Testis (tissue), 2 donors: Measurements from ENCODE around the gene LRRC7.

Source experiments
- POLR2A ChIP-seq: fragments of 450-650 bp; IDR thresholded peaks from one replicate; pipeline ENCODE4 v1.6.1; 2017; ENCODE audit warnings: antibody characterized with exemption, mild to moderate bottlenecking, moderate library complexity
- TF ChIP-seq, protein P1 (sequence below), 3 experiments: fragments of 450-650 bp in 2 of 3; fragments of 200-600 bp in 1 of 3; sonication (generic) in 1 of 3; IDR thresholded peaks; one replicate each; pipeline ENCODE4 v1.5.1; 2016 to 2019; ENCODE audit warnings: antibody characterized with exemption in 3 of 3, mild to moderate bottlenecking in 2 of 3, moderate library complexity in 1 of 3

DNA sequence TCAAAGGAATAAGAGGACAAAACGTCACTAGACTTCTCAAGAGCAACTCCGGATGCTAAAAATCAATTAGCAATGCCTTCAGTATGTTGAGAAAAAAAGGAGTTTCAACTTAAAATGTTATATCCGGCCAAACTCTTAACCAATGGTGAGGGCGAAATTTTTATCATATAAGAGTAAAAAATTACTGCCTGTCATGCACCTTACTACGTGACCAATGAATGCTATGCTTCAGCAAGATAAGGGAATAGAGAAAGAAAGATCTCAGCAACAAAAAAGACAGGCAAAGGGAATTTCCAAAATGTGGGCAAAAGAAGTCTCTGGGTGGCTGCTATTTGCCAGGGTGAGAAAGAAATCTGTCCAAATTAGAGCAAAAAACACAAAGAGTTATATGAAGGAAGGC, 47.4 kb upstream of the LRRC7 start:
- TF ChIP-seq, protein P1, sequence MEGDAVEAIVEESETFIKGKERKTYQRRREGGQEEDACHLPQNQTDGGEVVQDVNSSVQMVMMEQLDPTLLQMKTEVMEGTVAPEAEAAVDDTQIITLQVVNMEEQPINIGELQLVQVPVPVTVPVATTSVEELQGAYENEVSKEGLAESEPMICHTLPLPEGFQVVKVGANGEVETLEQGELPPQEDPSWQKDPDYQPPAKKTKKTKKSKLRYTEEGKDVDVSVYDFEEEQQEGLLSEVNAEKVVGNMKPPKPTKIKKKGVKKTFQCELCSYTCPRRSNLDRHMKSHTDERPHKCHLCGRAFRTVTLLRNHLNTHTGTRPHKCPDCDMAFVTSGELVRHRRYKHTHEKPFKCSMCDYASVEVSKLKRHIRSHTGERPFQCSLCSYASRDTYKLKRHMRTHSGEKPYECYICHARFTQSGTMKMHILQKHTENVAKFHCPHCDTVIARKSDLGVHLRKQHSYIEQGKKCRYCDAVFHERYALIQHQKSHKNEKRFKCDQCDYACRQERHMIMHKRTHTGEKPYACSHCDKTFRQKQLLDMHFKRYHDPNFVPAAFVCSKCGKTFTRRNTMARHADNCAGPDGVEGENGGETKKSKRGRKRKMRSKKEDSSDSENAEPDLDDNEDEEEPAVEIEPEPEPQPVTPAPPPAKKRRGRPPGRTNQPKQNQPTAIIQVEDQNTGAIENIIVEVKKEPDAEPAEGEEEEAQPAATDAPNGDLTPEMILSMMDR (IDR thresholded peaks at IDR 0.05), result no peak
- no peak for TF ChIP-seq POLR2A
